Aorta (tissue), 5 donors: ENCODE data around the gene SMAD1. TPM values are rescaled to one million over a fixed set of nuclear protein-coding genes. Genes with fewer than 3 reads are reported as not detected.

Source experiments
- ATAC-seq: fragments of 200-7000 bp; cut with Tn5 transposase; one replicate; pipeline ENCODE4 v1.9.1; 2022; ENCODE audit warnings: moderate library complexity; ENCODE audit not compliant: low FRiP score
- DNase-seq, 2 donors: peaks; one replicate each; pipeline ENCODE4 v3.0.0-alpha.2; 2020
- H3K27ac ChIP-seq, 2 donors: one replicate each; pipeline ENCODE4 v1.5.1; 2013; ENCODE audit warnings: low read length in 2 of 2, mild to moderate bottlenecking in 2 of 2, moderate library complexity in 2 of 2, control low read depth in 1 of 2, inconsistent platforms in 1 of 2, low read depth in 1 of 2
- H3K27me3 ChIP-seq, 2 donors: one replicate each; pipeline ENCODE4 v1.6.1; 2013; ENCODE audit warnings: control low read depth in 1 of 2, low read length in 1 of 2, mild to moderate bottlenecking in 1 of 2, moderate library complexity in 1 of 2; ENCODE audit not compliant: insufficient read depth in 2 of 2, control insufficient read depth in 1 of 2
- H3K36me3 ChIP-seq, 2 donors: one replicate each; pipeline ENCODE4 v1.6.1; 2013; ENCODE audit warnings: control low read depth in 1 of 2, low read length in 1 of 2, mild to moderate bottlenecking in 1 of 2; ENCODE audit not compliant: insufficient read depth in 2 of 2, control insufficient read depth in 1 of 2
- H3K4me1 ChIP-seq, 2 donors: one replicate each; pipeline ENCODE4 v1.6.1; 2013; ENCODE audit warnings: low read length in 2 of 2, control low read depth in 1 of 2, mild to moderate bottlenecking in 1 of 2, moderate library complexity in 1 of 2; ENCODE audit not compliant: insufficient read depth in 2 of 2, control insufficient read depth in 1 of 2
- H3K4me3 ChIP-seq, 2 donors: one replicate each; pipeline ENCODE4 v1.5.1; 2013; ENCODE audit warnings: low read length in 2 of 2, control low read depth in 1 of 2, mild to moderate bottlenecking in 1 of 2
- H3K9me3 ChIP-seq: one replicate; pipeline ENCODE4 v1.6.1; 2013; ENCODE audit warnings: mild to moderate bottlenecking, low read length; ENCODE audit not compliant: control insufficient read depth
- WGBS, 2 donors: extraction: QIAGEN DNeasy Blood & Tissue Kit; methylation state at CpG; one replicate each; pipeline ENCODE4 v1.1.7; 2013; 5-methylcytosine and 5-hydroxymethylcytosine counted together
- intact Hi-C, 2 donors: fragments of 100-400 bp; cut with DNase I; formaldehyde crosslinking; loops; one replicate each; pipeline versions ENCODE4 v1.14.2 to v1.15.0; 2022
- polyA plus RNA-seq, 2 donors: library from polyadenylated mRNA; stranded (reverse); fragments of 200-250 nt; gene quantifications; one replicate each; pipeline ENCODE4 v1.2.3, GENCODE V29; 2013
- total RNA-seq, 2 donors: library from RNA; stranded (reverse); fragmentation: NEBNext Ultra II Directional; extraction: Animal tissue kit (Norgen Biotek cat#: 25700); gene quantifications; one replicate each; pipeline ENCODE4 v1.2.1, GENCODE V29; 2021
- donor health status: healthy with polysubstance abuse.
- donor health status: Bipolar disorder and iron deficiency.
- donor health status: DM: no; HTN: no; CAD: no.
- donor health status: DM: no; HTN: no; CAD: no.
- donor health status: DM: yes; HTN: yes; CAD: no.

Gene SMAD1
- total and polyA plus RNA-seq, 4 donors: 4.8 to 40.0 (median 11.6) TPM

DNA sequence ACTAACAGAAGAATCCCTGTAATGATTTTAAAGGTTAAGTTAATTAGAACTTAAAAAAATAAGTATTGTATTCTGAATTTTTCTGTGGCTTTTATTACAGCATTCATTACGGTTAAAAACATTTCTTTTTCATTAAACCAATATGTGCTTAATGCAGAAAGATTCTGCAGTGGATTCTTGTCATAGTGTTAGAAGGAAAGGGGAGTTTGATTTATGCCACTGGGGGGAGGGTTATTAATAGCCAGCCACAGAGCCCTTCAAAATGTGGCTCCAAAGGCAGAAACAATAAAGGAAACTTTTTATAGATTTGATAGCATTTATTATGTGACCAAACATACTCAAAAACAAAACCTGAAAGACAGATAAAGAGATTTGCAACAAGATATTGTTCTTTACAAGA, 9.1 kb downstream of the SMAD1 start:
- intact Hi-C loops: no loop called here
- no peaks in the 10 kb centered on the region for H3K27me3 ChIP-seq
- no peaks in the 10 kb centered on the region for H3K9me3 ChIP-seq
- peaks cover 2 to 5% of the 10 kb centered on the region in 2 donors for H3K4me1 ChIP-seq
- no peak for DNase-seq
- ATAC-seq: no peak
- no peak overlapping the region for H3K4me3 ChIP-seq
- no peak overlapping the region for H3K27ac ChIP-seq
- WGBS, 2 donors: 79 to 94% methylated on average over 1 of the region's 1 CpG
- H3K36me3 ChIP-seq: no peaks in the 10 kb centered on the region

DNA sequence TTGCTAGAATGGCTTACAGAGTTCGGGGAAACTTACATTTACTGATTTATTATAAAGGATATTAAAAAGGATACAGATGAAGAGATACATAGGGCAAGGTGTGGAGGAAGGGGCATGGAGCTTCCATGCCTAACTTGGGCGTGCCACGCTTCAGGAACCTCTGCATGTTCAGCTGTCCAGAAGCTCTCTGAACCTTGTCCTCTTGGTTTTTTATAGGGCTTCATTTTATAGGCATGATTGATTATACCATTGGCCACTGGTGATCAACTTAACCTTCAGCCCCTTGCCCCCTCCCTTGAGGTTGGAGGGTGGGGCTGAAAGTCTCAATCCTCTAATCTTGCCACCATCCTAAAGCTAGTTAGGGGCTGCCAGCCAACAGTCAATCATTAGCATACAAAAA, 10.7 kb downstream of the SMAD1 start:
- 98% methylated on average over 3 of the region's 3 CpGs for WGBS, 2 donors
- ATAC-seq (no peak), DNase-seq (no peak)
- Histone ChIP-seq H3K9me3 (no peaks in the 10 kb centered on the region), H3K4me3 (no peak overlapping the region), H3K36me3 (no peaks in the 10 kb centered on the region), H3K27ac (no peak overlapping the region), H3K27me3 (no peaks in the 10 kb centered on the region), H3K4me1 (peaks cover 0 to 3% of the 10 kb centered on the region in 2 donors)
- intact Hi-C loops: no loop called here

DNA sequence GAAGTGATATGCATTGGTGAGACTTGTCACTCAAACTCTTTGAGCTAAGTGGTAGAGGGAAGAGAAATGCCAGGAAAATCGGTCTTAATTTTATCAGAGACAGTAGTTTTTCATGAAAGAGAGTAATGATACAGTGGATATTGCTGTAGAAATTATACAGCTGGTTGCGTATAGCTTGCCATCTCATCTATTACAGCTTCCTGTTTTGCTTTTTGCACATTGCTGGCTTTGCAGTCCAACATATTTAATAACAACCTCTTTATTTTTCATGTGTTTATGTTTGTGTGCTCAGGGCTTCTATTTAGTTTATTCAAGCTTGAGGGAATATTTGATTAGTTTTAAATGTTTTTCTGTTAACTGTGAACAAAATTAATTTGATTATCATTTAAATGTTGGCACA, 11.5 kb downstream of the SMAD1 start:
- Histone ChIP-seq H3K27me3 (no peaks in the 10 kb centered on the region), H3K36me3 (no peaks in the 10 kb centered on the region), H3K4me1 (peaks cover 3% of the 10 kb centered on the region in 2 donors), H3K9me3 (no peaks in the 10 kb centered on the region), H3K27ac (no peak overlapping the region), H3K4me3 (no peak overlapping the region)
- intact Hi-C loops: no loop called here
- WGBS, 2 donors: 75 to 77% methylated on average over 2 of the region's 2 CpGs
- no peak for DNase-seq
- ATAC-seq: no peak

GRCh38 chr4:145494666-145495270, 13.1 kb downstream of the SMAD1 start:
- ATAC-seq (no peak), DNase-seq (no peak)
- Histone ChIP-seq H3K4me3 (no peak overlapping the region), H3K4me1 (peaks cover 0 to 6% of the 10 kb centered on the region in 2 donors), H3K36me3 (no peaks in the 10 kb centered on the region), H3K9me3 (no peaks in the 10 kb centered on the region), H3K27ac (no peak overlapping the region), H3K27me3 (no peaks in the 10 kb centered on the region)
- intact Hi-C loops: no loop called here
- 55 to 56% methylated on average over 4 of the region's 4 CpGs for whole genome bisulfite sequencing, 2 donors

DNA sequence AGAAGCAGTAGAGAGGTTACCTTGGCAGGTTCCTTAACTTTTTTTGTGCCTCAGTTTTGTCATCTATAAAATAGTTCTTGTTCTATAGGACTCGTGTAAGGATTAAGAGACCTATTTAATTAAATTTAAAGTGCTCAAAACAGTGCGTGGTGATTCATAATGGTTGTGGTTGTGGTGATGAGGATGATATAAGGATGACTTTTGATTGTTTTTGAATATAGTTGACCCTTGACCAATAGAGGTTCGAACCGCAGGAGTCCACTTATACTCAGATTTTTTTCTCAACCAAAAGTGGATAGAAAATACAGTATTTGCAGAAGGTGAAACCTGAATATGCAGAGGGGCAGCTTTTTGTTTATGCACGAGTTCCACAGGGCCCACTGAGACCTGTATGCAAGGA, 14.6 kb downstream of the SMAD1 start:
- Histone ChIP-seq H3K4me1 (peaks cover 0 to 6% of the 10 kb centered on the region in 2 donors), H3K27ac (no peak overlapping the region), H3K9me3 (no peaks in the 10 kb centered on the region), H3K4me3 (no peak overlapping the region), H3K27me3 (no peaks in the 10 kb centered on the region), H3K36me3 (no peaks in the 10 kb centered on the region)
- DNase-seq (no peak), ATAC-seq (no peak)
- 92 to 96% methylated on average over 5 of the region's 5 CpGs for WGBS, 2 donors
- intact Hi-C loops: no loop called here

DNA sequence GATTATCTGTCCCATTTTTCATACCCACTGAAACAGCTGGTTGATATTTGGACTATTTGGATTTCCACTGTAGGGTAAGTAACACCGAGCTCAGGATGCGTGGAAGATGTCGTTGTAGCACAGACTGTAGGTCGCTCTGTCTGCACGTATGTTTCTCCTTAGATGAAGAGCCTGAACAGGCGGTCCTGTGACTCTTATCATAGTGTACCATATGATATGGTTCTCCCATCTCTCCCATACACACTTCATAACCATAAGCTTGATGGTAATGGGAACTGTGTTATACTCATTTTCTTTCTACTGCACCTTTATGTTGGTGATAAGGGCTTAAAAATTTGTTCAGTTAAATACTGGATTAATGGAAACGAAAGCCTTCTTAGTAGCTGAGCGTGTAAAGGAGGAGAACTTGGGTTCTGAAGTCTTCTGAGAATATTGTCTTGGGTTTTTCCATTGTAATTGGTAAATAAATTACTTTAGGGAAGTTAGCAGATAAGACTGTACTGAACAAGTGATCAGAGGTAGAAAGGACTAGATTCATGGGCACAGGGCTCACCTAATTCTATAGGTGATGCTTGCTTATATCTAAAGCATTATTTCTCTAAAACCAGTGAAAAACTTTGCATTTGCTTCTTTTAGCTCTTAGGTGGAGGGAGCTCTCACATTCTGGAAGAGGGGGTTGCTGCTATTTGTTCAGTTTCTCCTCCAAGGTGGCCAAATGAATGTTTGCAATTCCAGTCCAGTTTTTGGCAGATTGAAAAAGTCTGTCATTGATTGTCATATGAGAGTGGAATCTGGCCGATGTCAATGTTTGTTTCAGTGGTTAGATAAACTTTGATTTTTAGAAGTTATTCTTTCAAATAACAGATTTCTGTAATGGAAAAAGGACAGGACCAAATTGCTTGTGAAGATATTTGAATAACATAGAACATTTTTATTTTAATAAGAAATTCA, 15.8 kb downstream of the SMAD1 start:
- ATAC-seq (no peak), DNase-seq (no peak)
- intact Hi-C loops: no loop called here
- Histone ChIP-seq H3K4me3 (no peak overlapping the region), H3K27ac (no peak overlapping the region), H3K4me1 (peaks cover 0 to 8% of the 10 kb centered on the region in 2 donors), H3K27me3 (no peaks in the 10 kb centered on the region), H3K9me3 (no peaks in the 10 kb centered on the region), H3K36me3 (no peaks in the 10 kb centered on the region)
- 87 to 88% methylated on average over 9 of the region's 9 CpGs for WGBS, 2 donors

DNA sequence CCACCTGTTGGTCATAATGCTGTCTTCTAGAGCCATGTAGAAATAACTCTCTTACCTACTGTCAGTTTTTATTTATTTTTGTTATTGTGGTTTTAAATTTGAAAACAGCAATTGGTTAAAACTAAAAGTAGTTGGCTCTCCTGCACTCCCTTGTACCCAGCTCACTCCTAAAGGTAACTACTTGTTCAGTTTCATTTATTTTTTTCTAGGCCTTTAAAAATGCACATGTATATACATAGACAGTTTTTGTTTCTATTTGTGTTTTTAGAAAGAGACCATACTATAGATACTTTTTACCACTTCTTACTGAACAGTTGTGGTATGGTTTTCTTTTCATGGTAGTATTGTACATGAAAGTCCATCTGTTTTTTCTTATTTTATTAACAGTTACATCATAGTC, 16.8 kb downstream of the SMAD1 start:
- intact Hi-C loops: no loop called here
- Histone ChIP-seq H3K27me3 (no peaks in the 10 kb centered on the region), H3K36me3 (no peaks in the 10 kb centered on the region), H3K4me1 (peaks cover 0 to 9% of the 10 kb centered on the region in 2 donors), H3K27ac (no peak overlapping the region), H3K4me3 (no peak overlapping the region), H3K9me3 (no peaks in the 10 kb centered on the region)
- ATAC-seq: no peak
- DNase-seq: no peak

GRCh38 chr4:145501051-145501660, 19.5 kb downstream of the SMAD1 start:
- H3K4me3 ChIP-seq: no peak overlapping the region
- 90 to 93% methylated on average over 3 of the region's 3 CpGs for WGBS, 2 donors
- DNase-seq (no peak), ATAC-seq (no peak)
- no peaks in the 10 kb centered on the region for H3K36me3 ChIP-seq
- intact Hi-C loops: loop anchor here in 1 of 2 donors (5.0 to 10.0 kb wide), 2 partner anchors 56 to 114 kb away; partner anchors contain the start of gene MMAA
- no peaks in the 10 kb centered on the region for H3K9me3 ChIP-seq
- H3K4me1 ChIP-seq: peaks cover 0 to 13% of the 10 kb centered on the region in 2 donors
- no peak overlapping the region for H3K27ac ChIP-seq
- no peaks in the 10 kb centered on the region for H3K27me3 ChIP-seq
